ENCODE data around the gene HEBP1.

DNA sequence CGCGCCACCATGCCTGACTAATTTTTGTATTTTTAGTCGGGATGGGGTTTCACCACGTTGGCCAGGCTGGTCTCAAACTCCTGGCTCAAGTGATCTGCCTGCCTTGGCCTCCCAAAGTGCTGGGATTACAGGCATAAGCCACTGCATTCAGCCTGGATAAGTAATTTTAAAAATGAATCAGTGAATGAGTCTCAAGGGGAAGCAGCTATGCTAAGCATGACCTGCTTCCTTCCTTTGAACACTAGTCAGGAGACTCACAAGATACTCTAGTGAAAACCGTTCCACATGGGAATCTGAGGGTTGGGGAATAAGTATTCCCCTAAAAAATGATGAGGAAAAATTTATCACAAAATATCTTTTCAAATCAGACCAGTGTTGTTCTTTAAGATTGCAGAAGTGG lies 33.4 kb upstream of the HEBP1 start:
- TF ChIP-seq, protein P1, sequence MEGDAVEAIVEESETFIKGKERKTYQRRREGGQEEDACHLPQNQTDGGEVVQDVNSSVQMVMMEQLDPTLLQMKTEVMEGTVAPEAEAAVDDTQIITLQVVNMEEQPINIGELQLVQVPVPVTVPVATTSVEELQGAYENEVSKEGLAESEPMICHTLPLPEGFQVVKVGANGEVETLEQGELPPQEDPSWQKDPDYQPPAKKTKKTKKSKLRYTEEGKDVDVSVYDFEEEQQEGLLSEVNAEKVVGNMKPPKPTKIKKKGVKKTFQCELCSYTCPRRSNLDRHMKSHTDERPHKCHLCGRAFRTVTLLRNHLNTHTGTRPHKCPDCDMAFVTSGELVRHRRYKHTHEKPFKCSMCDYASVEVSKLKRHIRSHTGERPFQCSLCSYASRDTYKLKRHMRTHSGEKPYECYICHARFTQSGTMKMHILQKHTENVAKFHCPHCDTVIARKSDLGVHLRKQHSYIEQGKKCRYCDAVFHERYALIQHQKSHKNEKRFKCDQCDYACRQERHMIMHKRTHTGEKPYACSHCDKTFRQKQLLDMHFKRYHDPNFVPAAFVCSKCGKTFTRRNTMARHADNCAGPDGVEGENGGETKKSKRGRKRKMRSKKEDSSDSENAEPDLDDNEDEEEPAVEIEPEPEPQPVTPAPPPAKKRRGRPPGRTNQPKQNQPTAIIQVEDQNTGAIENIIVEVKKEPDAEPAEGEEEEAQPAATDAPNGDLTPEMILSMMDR (IDR thresholded peaks at IDR 0.05), result no peak
- TF ChIP-seq POLR2A (IDR thresholded peaks at IDR 0.05) (no peak), POLR2AphosphoS5 (IDR thresholded peaks at IDR 0.05) (no peak), EP300 (IDR thresholded peaks at IDR 0.05) (no peak)

Data from sigmoid colon (tissue), 4 donors.